Lower lobe of right lung (tissue), 2 donors: Measurements from ENCODE around the gene DUSP23. TPM values are rescaled to one million over a fixed set of nuclear protein-coding genes. Genes with fewer than 3 reads are reported as not detected.

Experiments
- ATAC-seq, 2 donors: fragments of 200-7000 bp; cut with Tn5 transposase; one replicate each; pipeline ENCODE4 v1.9.1; 2020 to 2022; ENCODE audit warnings: mild to moderate bottlenecking in 2 of 2, moderate library complexity in 2 of 2
- DNase-seq: peaks from one replicate; pipeline ENCODE4 v3.0.0-alpha.2; 2020
- H3K27ac ChIP-seq: fragments of 200-600 bp; one replicate; pipeline ENCODE4 v1.8.0; 2022
- H3K27me3 ChIP-seq: fragments of 200-600 bp; one replicate; pipeline ENCODE4 v1.8.0; 2022; ENCODE audit warnings: low read depth
- H3K36me3 ChIP-seq: fragments of 200-600 bp; one replicate; pipeline ENCODE4 v1.8.0; 2022; ENCODE audit warnings: mild to moderate bottlenecking
- H3K4me1 ChIP-seq: fragments of 200-600 bp; one replicate; pipeline ENCODE4 v1.8.0; 2022
- H3K4me3 ChIP-seq: fragments of 200-600 bp; one replicate; pipeline ENCODE4 v1.8.0; 2022; ENCODE audit warnings: mild to moderate bottlenecking
- H3K9me3 ChIP-seq: fragments of 200-600 bp; one replicate; pipeline ENCODE4 v1.8.0; 2022
- CTCF ChIP-seq: fragments of 200-600 bp; IDR thresholded peaks from one replicate; pipeline ENCODE4 v1.8.0; 2022; ENCODE audit warnings: antibody characterized with exemption, mild to moderate bottlenecking
- intact Hi-C: fragments of 100-400 bp; cut with DNase I; formaldehyde crosslinking; loops from one replicate; pipeline ENCODE4 v1.11.0; 2022
- total RNA-seq: library from RNA; stranded (reverse); fragmentation: NEBNext Ultra II Directional; extraction: Animal tissue kit (Norgen Biotek cat#: 25700); gene quantifications from one replicate; pipeline ENCODE4 v1.2.1, GENCODE V29; 2021
- donor health status: DM: no; HTN: yes; CAD: no; lungs with severe emphysema.

The DUSP23 gene
- total RNA-seq, 1 donor from 2014 or later: 55.5 TPM

- Histone ChIP-seq H3K36me3 (no peaks in the 10 kb centered on the region), H3K4me3 (no peak overlapping the region), H3K27ac (no peak overlapping the region), H3K9me3 (no peaks in the 10 kb centered on the region), H3K27me3 (no peaks in the 10 kb centered on the region), H3K4me1 (peaks cover 29% of the 10 kb centered on the region)
- TF ChIP-seq CTCF: no peak
- intact Hi-C loops: no loop called here
- DNase-seq (no peak), ATAC-seq (no peak)
These were observed 31.1 kb upstream of the DUSP23 start for GRCh38 chr1:159749630-159750029.

- intact Hi-C loops: no loop called here
- Histone ChIP-seq H3K4me3 (no peak overlapping the region), H3K27ac (peak overlapping the region; percentile 78), H3K36me3 (no peaks in the 10 kb centered on the region), H3K27me3 (no peaks in the 10 kb centered on the region), H3K9me3 (no peaks in the 10 kb centered on the region), H3K4me1 (peaks cover 34% of the 10 kb centered on the region)
- DNase-seq (no peak), ATAC-seq (no peak)
- no peak for TF ChIP-seq CTCF
These were observed 30.1 kb upstream of the DUSP23 start for GRCh38 chr1:159750621-159751020.

- peak in 1 of 2 donors; percentile 11 for ATAC-seq
- H3K36me3 ChIP-seq: no peaks in the 10 kb centered on the region
These were observed 29.7 kb upstream of the DUSP23 start for GRCh38 chr1:159751031-159751430.

GRCh38 chr1:159752135-159752580 is 28.6 kb upstream of the DUSP23 start:
- H3K9me3 ChIP-seq: no peaks in the 10 kb centered on the region
- no peaks in the 10 kb centered on the region for H3K36me3 ChIP-seq
- no peak for TF ChIP-seq CTCF
- DNase-seq: peak; percentile 74
- H3K4me3 ChIP-seq: no peak overlapping the region
- intact Hi-C loops: no loop called here
- peak; percentile 90 to 93 for ATAC-seq
- peak overlapping the region; percentile 78 for H3K27ac ChIP-seq
- H3K27me3 ChIP-seq: no peaks in the 10 kb centered on the region
- H3K4me1 ChIP-seq: peaks cover 46% of the 10 kb centered on the region

More at GRCh38 chr1:159751031-159751430, 29.7 kb upstream of the DUSP23 start:
- no peak overlapping the region for H3K4me3 ChIP-seq
- peak overlapping the region; percentile 78 for H3K27ac ChIP-seq
- TF ChIP-seq CTCF: no peak
- H3K27me3 ChIP-seq: no peaks in the 10 kb centered on the region
- no peak for DNase-seq
- H3K4me1 ChIP-seq: peaks cover 38% of the 10 kb centered on the region
- H3K9me3 ChIP-seq: no peaks in the 10 kb centered on the region
- intact Hi-C loops: no loop called here

- H3K27me3 ChIP-seq: no peaks in the 10 kb centered on the region
- no peak overlapping the region for H3K4me3 ChIP-seq
- TF ChIP-seq CTCF: no peak
- intact Hi-C loops: no loop called here
- H3K4me1 ChIP-seq: peaks cover 46% of the 10 kb centered on the region
- no peaks in the 10 kb centered on the region for H3K9me3 ChIP-seq
- H3K36me3 ChIP-seq: no peaks in the 10 kb centered on the region
- peak overlapping the region; percentile 34 for H3K27ac ChIP-seq
- DNase-seq: no peak
- peak in 1 of 2 donors; percentile 27 for ATAC-seq
These were observed 27.4 kb upstream of the DUSP23 start for GRCh38 chr1:159753386-159753785.
